A549 (cell line): ENCODE results near the gene XIAP. TPM values are rescaled to one million over a fixed set of nuclear protein-coding genes. Genes with fewer than 3 reads are reported as not detected.
A peak's percentile ranks its signal among the peaks of the same experiment; 100 is the strongest.
"Not testable (repeated sequence)": the region's sequence is repeated elsewhere in the genome, so short reads cannot be mapped to it uniquely, and the experiment has no call there.

Experiments used
- ATAC-seq, 2 experiments: fragments of 200-7000 bp in 1 of 2; fragments of >200 bp in 1 of 2; cut with Nextera tagmentation in 1 of 2; cut with Tn5 transposase in 1 of 2; 3 replicates each; pipeline versions ENCODE4 v1.8.0 to v1.9.1; 2018 to 2020; ENCODE audit warnings: mild to moderate bottlenecking in 1 of 2, moderate library complexity in 1 of 2
- CTCF ChIA-PET: fragments of 300-600 bp; sonication (Branson Sonifier 250); formaldehyde crosslinking; extraction: SDS; loops from one replicate; lab custom pipeline; 2021; ENCODE audit warnings: antibody characterized with exemption, inconsistent platforms; lab: Yijun Ruan, JAX
- POLR2A ChIA-PET: fragments of 350-600 bp; formaldehyde crosslinking; extraction: SDS; loops from one replicate; lab custom pipeline; 2021; ENCODE audit warnings: antibody characterized with exemption, inconsistent platforms; lab: Yijun Ruan, JAX
- DNase-seq, 2 experiments: peaks; one replicate each; pipeline versions ENCODE4 v3.0.0 to v3.0.0-alpha.2; 2011 to 2016; ENCODE audit warnings: low read depth in 1 of 2, low spot score in 1 of 2
- FAIRE-seq: peaks from 2 replicates; lab custom pipeline; 2011; peaks lifted over from hg19 to GRCh38; lab: Jason Lieb, UNC
- H3K27ac ChIP-seq, 2 experiments: fragments of >200 bp; sonication (Bioruptor Twin); formaldehyde crosslinking; 3 replicates each; pipeline ENCODE4 v1.5.1; 2016 to 2017
- H3K4me1 ChIP-seq: fragments of >200 bp; sonication (Bioruptor Twin); formaldehyde crosslinking; 3 replicates; pipeline ENCODE4 v1.6.1; 2016
- H3K4me2 ChIP-seq: fragments of >200 bp; sonication (Bioruptor Twin); formaldehyde crosslinking; 3 replicates; pipeline ENCODE4 v1.6.1; 2016
- H3K4me3 ChIP-seq: fragments of >200 bp; sonication (Bioruptor Twin); formaldehyde crosslinking; 3 replicates; pipeline ENCODE4 v1.5.1; 2016
- H3K9me3 ChIP-seq: fragments of >200 bp; sonication (Bioruptor Twin); formaldehyde crosslinking; 3 replicates; pipeline ENCODE4 v1.6.1; 2016
- CHD2 ChIP-seq: fragments of 150-350 bp; IDR thresholded peaks from 2 replicates; pipeline ENCODE4 v1.6.1; 2014; ENCODE audit warnings: low read length; ENCODE audit not compliant: partially characterized antibody
- CTCF ChIP-seq: fragments of >200 bp; sonication (Bioruptor Twin); formaldehyde crosslinking; IDR thresholded peaks from 3 replicates; pipeline ENCODE4 v1.5.1; 2016
- EHF ChIP-seq: fragments of 250-450 bp; sonication (Bioruptor Pico); IDR thresholded peaks from 2 replicates; pipeline ENCODE4 v1.5.0; 2020; ENCODE audit warnings: mild to moderate bottlenecking
- ESRRA ChIP-seq: fragments of 150-350 bp; IDR thresholded peaks from 2 replicates; pipeline ENCODE4 v1.6.1; 2014; ENCODE audit warnings: mild to moderate bottlenecking, low read length, borderline replicate concordance
- FOSL2 ChIP-seq, 2 experiments: fragments of 450-650 bp in 1 of 2; fragments of >200 bp in 1 of 2; sonication (Bioruptor Twin) in 1 of 2; formaldehyde crosslinking; IDR thresholded peaks; 2 replicates each; pipeline versions ENCODE4 v1.5.0 to v1.6.1; 2016 to 2020; ENCODE audit warnings: mild to moderate bottlenecking in 1 of 2, moderate library complexity in 1 of 2
- HDAC2 ChIP-seq: fragments of 200-600 bp; sonication (generic); IDR thresholded peaks from 2 replicates; pipeline ENCODE4 v1.6.1; 2016
- HEYL ChIP-seq: fragments of 250-450 bp; sonication (Bioruptor Pico); IDR thresholded peaks from 2 replicates; pipeline ENCODE4 v1.8.0; 2021; ENCODE audit warnings: mild to moderate bottlenecking, moderate library complexity
- HMGXB4 ChIP-seq: fragments of 250-450 bp; sonication (Bioruptor Pico); IDR thresholded peaks from 2 replicates; pipeline ENCODE4 v1.5.0; 2021; ENCODE audit warnings: mild to moderate bottlenecking, moderate library complexity, borderline replicate concordance
- KDM1A ChIP-seq: fragments of 200-600 bp; sonication (generic); IDR thresholded peaks from 2 replicates; pipeline ENCODE4 v1.6.1; 2016; ENCODE audit warnings: low read depth, mild to moderate bottlenecking
- KDM5A ChIP-seq: fragments of 200-600 bp; sonication (generic); IDR thresholded peaks from 2 replicates; pipeline ENCODE4 v1.6.1; 2016; ENCODE audit warnings: antibody characterized with exemption, mild to moderate bottlenecking
- PHF8 ChIP-seq: fragments of 200-600 bp; sonication (generic); IDR thresholded peaks from 2 replicates; pipeline ENCODE4 v1.6.1; 2016; ENCODE audit warnings: low read depth, mild to moderate bottlenecking, antibody characterized with exemption, moderate library complexity, borderline replicate concordance
- RAD21 ChIP-seq, 2 experiments: fragments of >200 bp in 1 of 2; sonication (Bioruptor Twin) in 1 of 2; formaldehyde crosslinking in 1 of 2; IDR thresholded peaks in 1 of 2; conservative IDR thresholded peaks in 1 of 2; 2 replicates in 1 of 2; 3 replicates in 1 of 2; pipeline ENCODE4 v1.6.1; 2012 to 2018; ENCODE audit warnings: inconsistent platforms in 1 of 2
- RARB ChIP-seq: fragments of 250-450 bp; sonication (Bioruptor Pico); IDR thresholded peaks from 2 replicates; pipeline ENCODE4 v1.8.0; 2021; ENCODE audit warnings: mild to moderate bottlenecking, moderate library complexity
- RFX5 ChIP-seq: fragments of 450-650 bp; IDR thresholded peaks from 2 replicates; pipeline ENCODE4 v1.7.1; 2014; ENCODE audit warnings: antibody characterized with exemption, mild to moderate bottlenecking, moderate library complexity
- SMC3 ChIP-seq: fragments of >200 bp; sonication (Bioruptor Twin); formaldehyde crosslinking; IDR thresholded peaks from 3 replicates; pipeline ENCODE4 v1.6.1; 2018; ENCODE audit warnings: inconsistent platforms
- TP53 ChIP-seq: fragments of 250-450 bp; sonication (Bioruptor Pico); IDR thresholded peaks from 2 replicates; pipeline ENCODE4 v1.5.0; 2021; ENCODE audit warnings: mild to moderate bottlenecking, moderate library complexity
- ZC3H11A ChIP-seq: fragments of 450-650 bp; IDR thresholded peaks from 2 replicates; pipeline ENCODE4 v1.6.1; 2014; ENCODE audit warnings: antibody characterized with exemption, mild to moderate bottlenecking
- ZFP36 ChIP-seq: fragments of 450-650 bp; IDR thresholded peaks from 2 replicates; pipeline ENCODE4 v1.6.1; 2014; ENCODE audit warnings: borderline replicate concordance; ENCODE audit not compliant: partially characterized antibody
- WGBS: methylation state at CpG from one replicate; pipeline ENCODE4 v1.1.6; 2017; ENCODE audit errors: missing lambda C conversion rate; 5-methylcytosine and 5-hydroxymethylcytosine counted together
- polyA plus RNA-seq, 4 experiments: library from polyadenylated mRNA; depleted of rRNA in 3 of 4; stranded (reverse); fragments of >200 nt; fragmentation: RNase III in 1 of 4; extraction: RNeasy Plus Mini Kit Qiagen cat#74134 plus additional on column Dnase treatment in 1 of 4; gene quantifications; 2 replicates in 3 of 4; 3 replicates in 1 of 4; pipeline ENCODE4 v1.2.3, GENCODE V29; 2011 to 2017

Gene XIAP
- polyA plus RNA-seq, 2 of the 4 experiments (the other 2 are of a cell fraction): 42.9 to 44.1 TPM

- TF ChIP-seq RARB (CRISPR knock-in tag) (no peak), KDM5A (no peak)
Measured at GRCh38 chrX:123882391-123882790, 22.5 kb downstream of the XIAP start (continued).

DNA sequence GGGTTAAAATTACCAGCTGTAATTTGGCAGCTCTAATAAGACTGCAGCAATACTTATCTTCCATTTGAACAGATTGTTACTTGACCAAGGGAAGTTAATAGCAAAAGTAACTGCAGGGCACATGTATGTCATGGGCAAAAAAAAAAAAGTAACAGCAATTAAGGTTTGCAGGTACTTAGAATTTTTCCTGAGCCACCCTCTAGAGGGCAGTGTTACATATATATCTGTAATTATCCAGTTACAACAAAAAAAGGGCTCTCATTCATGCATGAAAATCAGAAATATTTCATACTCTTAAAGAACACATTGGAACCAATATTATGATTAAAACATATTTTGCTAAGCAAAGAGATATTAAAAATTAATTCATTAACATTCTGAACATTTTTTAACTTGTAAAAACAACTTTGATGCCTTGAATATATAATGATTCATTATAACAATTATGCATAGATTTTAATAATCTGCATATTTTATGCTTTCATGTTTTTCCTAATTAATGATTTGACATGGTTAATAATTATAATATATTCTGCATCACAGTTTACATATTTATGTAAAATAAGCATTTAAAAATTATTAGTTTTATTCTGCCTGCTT, 25.1 kb downstream of the XIAP start:
- CTCF ChIA-PET: interaction anchor here (0.6 to 2.4 kb wide), 11 partner anchors 21 to 118 kb away, joined by 3 to 9 read pairs (median 4); partner anchors contain the start of gene XIAP
- FAIRE-seq (peak; percentile 91), ATAC-seq (peak; percentile 24 to 60; a peak in 3 of 6 replicates)
- H3K4me2 ChIP-seq: no peak overlapping the region
- H3K9me3 ChIP-seq: no peaks in the 10 kb centered on the region
- TF ChIP-seq SMC3: peak; percentile 54
- peak; percentile 50 to 57; a peak in 4 of 5 replicates for TF ChIP-seq RAD21 (conservative IDR thresholded peaks at IDR 0.05 in 1 of 2, IDR thresholded peaks at IDR 0.05 in 1 of 2)
- no peak for TF ChIP-seq RFX5
- no peak for TF ChIP-seq ZC3H11A
- TF ChIP-seq CTCF: peak; percentile 64
- TF ChIP-seq, all 56 proteins: peak for 3
- peaks cover 13% of the 10 kb centered on the region for H3K4me1 ChIP-seq
- no peak overlapping the region for H3K27ac ChIP-seq
- H3K4me3 ChIP-seq: no peak overlapping the region
- POLR2A ChIA-PET: no interaction called here
- DNase-seq: peak; percentile 36 to 66

GRCh38 chrX:123899701-123900100, 39.8 kb downstream of the XIAP start:
- CTCF ChIA-PET: no interaction called here
- Histone ChIP-seq H3K9me3 (no peaks in the 10 kb centered on the region), H3K27ac (no peak overlapping the region), H3K4me2 (no peak overlapping the region)
- FAIRE-seq: peak; percentile 7
- TF ChIP-seq RAD21 (conservative IDR thresholded peaks at IDR 0.05 in 1 of 2, IDR thresholded peaks at IDR 0.05 in 1 of 2) (no peak), PHF8 (no peak), FOSL2 (IDR thresholded peaks at IDR 0.05) (no peak), FOSL2 (CRISPR knock-in tag; IDR thresholded peaks at IDR 0.05) (0 out of 2 replicates have a peak, but pooled peaks have one; percentile 3), CHD2 (no peak)
- TF ChIP-seq, all 56 proteins: peak for 1
- 77% methylated on average over 3 of the region's 3 CpGs for WGBS
- no peak for DNase-seq
- POLR2A ChIA-PET: no interaction called here
- Histone ChIP-seq H3K4me1 (peaks cover 8% of the 10 kb centered on the region; the same call in 1 of the 3 replicates), H3K4me3 (no peak overlapping the region)
- no peak for ATAC-seq

DNA sequence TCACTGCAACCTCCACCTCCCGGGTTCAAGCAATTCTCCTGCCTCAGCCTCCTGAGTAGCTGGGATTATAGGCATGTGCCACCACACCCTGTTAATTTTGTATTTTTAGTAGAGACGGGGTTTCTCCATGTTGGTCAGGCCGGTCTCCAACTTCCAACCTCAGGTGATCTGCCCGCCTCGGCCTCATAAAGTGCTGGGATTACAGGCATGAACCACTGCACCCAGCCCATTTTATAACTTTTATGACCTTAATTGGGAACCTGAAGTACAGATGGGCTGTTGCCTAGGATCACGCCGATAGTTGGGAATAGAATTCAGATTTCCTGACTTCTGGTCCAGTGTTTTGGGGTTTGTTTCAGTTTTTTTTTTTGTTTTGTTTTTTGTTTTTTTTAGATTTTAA, 43.4 kb downstream of the XIAP start:
- FAIRE-seq, POLR2A ChIA-PET, H3K4me2 ChIP-seq, CTCF ChIA-PET, H3K9me3 ChIP-seq, H3K27ac ChIP-seq, DNase-seq, ATAC-seq, H3K4me3 ChIP-seq: not testable (repeated sequence)
- WGBS: 97% methylated on average over 7 of the region's 7 CpGs
- peaks cover 21% of the 10 kb centered on the region for H3K4me1 ChIP-seq

DNA sequence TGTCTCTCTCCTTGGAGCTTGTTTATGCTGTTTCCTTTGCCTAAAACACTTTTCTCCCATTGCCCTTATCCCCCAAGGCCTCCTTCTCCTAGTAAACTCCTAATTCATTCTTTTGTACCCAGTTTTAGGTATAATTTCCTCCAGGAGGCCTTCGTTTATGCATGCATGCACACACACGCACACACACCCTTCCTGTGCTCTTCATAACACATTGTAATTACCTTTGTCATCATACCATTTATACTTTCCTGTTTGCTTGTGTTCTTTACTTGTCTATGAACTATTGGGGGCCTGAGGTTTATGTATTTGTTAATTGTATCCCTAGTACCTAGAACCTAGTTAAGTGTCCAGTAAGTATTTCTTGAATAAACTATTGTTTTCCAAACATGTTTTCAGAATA, 45.5 kb downstream of the XIAP start:
- Histone ChIP-seq H3K4me2 (no peak overlapping the region), H3K9me3 (no peaks in the 10 kb centered on the region), H3K4me3 (no peak overlapping the region), H3K4me1 (peaks cover 13% of the 10 kb centered on the region), H3K27ac (no peak overlapping the region)
- TF ChIP-seq HDAC2: no peak
- TF ChIP-seq HMGXB4: no peak
- no peak for TF ChIP-seq ESRRA
- no peak for TF ChIP-seq HEYL (CRISPR knock-in tag)
- TF ChIP-seq ZFP36: no peak
- TF ChIP-seq EHF: no peak
- TF ChIP-seq TP53: no peak
- no peak for TF ChIP-seq KDM1A
- DNase-seq (no peak), FAIRE-seq (no peak), ATAC-seq (no peak)
- WGBS: 87% methylated on average over 2 of the region's 2 CpGs
- POLR2A ChIA-PET: no interaction called here
- CTCF ChIA-PET: interaction anchor here (1.4 kb wide), 1 partner anchor 72 kb away, joined by 3 read pairs; no protein-coding TSS in a partner anchor
